HepG2 (cell line): ENCODE measurements around the gene PRKCE. TPM values are rescaled to one million over a fixed set of nuclear protein-coding genes. Genes with fewer than 3 reads are reported as not detected.

Experiments
- ATAC-seq: fragments of 200-7000 bp; cut with Tn5 transposase; 3 replicates; pipeline ENCODE4 v1.9.1; 2020; ENCODE audit warnings: mild to moderate bottlenecking, moderate library complexity
- BruUV-seq: library from RNA; stranded (reverse); fragments of 400-500 nt; replicated peaks from 2 replicates; lab custom pipeline; 2021; lab: Mats Ljungman, UMichigan
- CTCF ChIA-PET: fragments of 300-600 bp; formaldehyde crosslinking; extraction: SDS; loops from one replicate; lab custom pipeline; 2021; ENCODE audit warnings: low total read pairs, inconsistent platforms, low intra/inter-chr PET ratio; lab: Yijun Ruan, JAX
- POLR2A ChIA-PET: fragments of 350-600 bp; sonication (Branson Sonifier 250); formaldehyde crosslinking; loops from one replicate; lab custom pipeline; 2020; ENCODE audit warnings: antibody characterized with exemption, inconsistent platforms; lab: Yijun Ruan, JAX
- DNase-seq: peaks from one replicate; pipeline ENCODE4 v3.0.0-alpha.2; 2015; ENCODE audit warnings: low spot score
- FAIRE-seq: peaks from 3 replicates; lab custom pipeline; 2011; peaks lifted over from hg19 to GRCh38; lab: Jason Lieb, UNC
- H2AFZ ChIP-seq: one replicate; pipeline ENCODE4 v1.6.1; 2011; ENCODE audit warnings: low read length, inconsistent platforms
- H3K27ac ChIP-seq: fragments of 300-600 bp; 3 replicates; pipeline ENCODE4 v1.8.0; 2011; ENCODE audit warnings: mixed run types, mild to moderate bottlenecking, mixed read lengths, low read length, inconsistent platforms; ENCODE audit not compliant: insufficient read depth; ENCODE audit errors: extremely low read length
- H3K27me3 ChIP-seq, 2 experiments: fragments of 200-600 bp in 1 of 2; 2 replicates in 1 of 2; 3 replicates in 1 of 2; pipeline versions ENCODE4 v1.6.0 to v1.8.0; 2011; ENCODE audit warnings: low read length in 2 of 2, mild to moderate bottlenecking in 2 of 2, moderate library complexity in 2 of 2, inconsistent platforms in 1 of 2; ENCODE audit not compliant: insufficient read depth in 2 of 2, control insufficient read depth in 1 of 2
- H3K36me3 ChIP-seq, 2 experiments: fragments of 200-600 bp in 1 of 2; replicated peaks in 1 of 2; 2 replicates in 1 of 2; 3 replicates in 1 of 2; pipeline versions ENCODE4 v1.5.1 to v1.8.0; 2011; ENCODE audit warnings: low read length in 2 of 2, inconsistent platforms in 1 of 2; ENCODE audit not compliant: insufficient read depth in 2 of 2, control insufficient read depth in 1 of 2
- H3K4me1 ChIP-seq: 2 replicates; pipeline ENCODE4 v1.5.1; 2012; ENCODE audit warnings: low read length, inconsistent platforms; ENCODE audit not compliant: insufficient read depth
- H3K4me2 ChIP-seq: 2 replicates; pipeline ENCODE4 v1.6.0; 2011; ENCODE audit warnings: low read depth, low read length, inconsistent platforms
- H3K4me3 ChIP-seq, 3 experiments: fragments of 200-600 bp in 1 of 3; sonication (generic), shearing (Covaris generic) in 1 of 3; replicated peaks in 1 of 3; 2 replicates each; pipeline ENCODE4 v1.5.1; 2011 to 2016; ENCODE audit warnings: low read length in 3 of 3, inconsistent platforms in 2 of 3, low read depth in 2 of 3, mild to moderate bottlenecking in 2 of 3, control low read depth in 1 of 3, mixed read lengths in 1 of 3; ENCODE audit not compliant: insufficient read depth in 1 of 3
- H3K79me2 ChIP-seq: one replicate; pipeline ENCODE4 v1.6.1; 2011; ENCODE audit warnings: low read length, inconsistent platforms; ENCODE audit not compliant: insufficient read depth
- H3K9ac ChIP-seq: 2 replicates; pipeline ENCODE4 v1.6.0; 2011; ENCODE audit warnings: mild to moderate bottlenecking, low read depth, low read length, inconsistent platforms; ENCODE audit not compliant: insufficient read depth
- H3K9me3 ChIP-seq: 2 replicates; pipeline ENCODE4 v1.5.1; 2012; ENCODE audit warnings: mild to moderate bottlenecking, low read length
- H4K20me1 ChIP-seq: 2 replicates; pipeline ENCODE4 v1.6.0; 2011; ENCODE audit warnings: inconsistent platforms, mild to moderate bottlenecking, low read length, moderate library complexity; ENCODE audit not compliant: insufficient read depth
- ATF7 ChIP-seq, 2 experiments: fragments of 450-650 bp in 1 of 2; sonication (generic) in 1 of 2; formaldehyde crosslinking in 1 of 2; IDR thresholded peaks; 2 replicates each; pipeline versions ENCODE4 v1.4.0 to v1.6.1; 2016 to 2020; ENCODE audit warnings: antibody characterized with exemption in 1 of 2, mild to moderate bottlenecking in 1 of 2, missing genetic modification reagents in 1 of 2
- CBX2 ChIP-seq, 2 experiments: fragments of 200-600 bp in 1 of 2; sonication (generic); formaldehyde crosslinking in 1 of 2; IDR thresholded peaks; 2 replicates each; pipeline versions ENCODE4 v1.7.0 to v1.8.1; 2018 to 2022; ENCODE audit warnings: low read depth in 2 of 2, low read length in 1 of 2, mild to moderate bottlenecking in 1 of 2, missing genetic modification reagents in 1 of 2
- HOXA7 ChIP-seq: sonication (generic); formaldehyde crosslinking; IDR thresholded peaks from 2 replicates; pipeline ENCODE4 v1.8.1; 2022; ENCODE audit warnings: mild to moderate bottlenecking, missing genetic modification reagents, moderate library complexity
- HOXD1 ChIP-seq: sonication (generic); formaldehyde crosslinking; IDR thresholded peaks from 2 replicates; pipeline ENCODE4 v1.5.0; 2020; ENCODE audit warnings: missing genetic modification reagents
- KLF15 ChIP-seq: sonication (generic); formaldehyde crosslinking; IDR thresholded peaks from 2 replicates; pipeline ENCODE4 v1.8.1; 2023; ENCODE audit warnings: borderline replicate concordance, mild to moderate bottlenecking, inconsistent platforms, missing genetic modification reagents, mixed read lengths
- NR2C2 ChIP-seq: sonication (generic); formaldehyde crosslinking; IDR thresholded peaks from 2 replicates; pipeline ENCODE4 v1.4.0; 2020; ENCODE audit warnings: missing genetic modification reagents, mild to moderate bottlenecking, moderate library complexity, borderline replicate concordance
- SAP130 ChIP-seq: IDR thresholded peaks from 2 replicates; pipeline ENCODE4 v1.6.1; 2016; ENCODE audit warnings: low read depth
- TBP ChIP-seq: sonication (generic); formaldehyde crosslinking; IDR thresholded peaks from 2 replicates; pipeline ENCODE4 v1.5.0; 2020; ENCODE audit warnings: missing genetic modification reagents
- TP53 ChIP-seq: sonication (generic); formaldehyde crosslinking; conservative IDR thresholded peaks from 2 replicates; pipeline ENCODE4 v1.4.0; 2020; ENCODE audit warnings: missing genetic modification reagents
- ZGPAT ChIP-seq: IDR thresholded peaks from 2 replicates; pipeline ENCODE4 v1.6.1; 2016; ENCODE audit warnings: mild to moderate bottlenecking
- ZMAT3 ChIP-seq: sonication (generic); formaldehyde crosslinking; conservative IDR thresholded peaks from 2 replicates; pipeline ENCODE4 v1.7.0; 2021; ENCODE audit warnings: missing genetic modification reagents
- ZNF557 ChIP-seq: sonication (generic); formaldehyde crosslinking; IDR thresholded peaks from 2 replicates; pipeline ENCODE4 v1.4.0; 2020; ENCODE audit warnings: missing genetic modification reagents
- ZSCAN21 ChIP-seq: sonication (generic); formaldehyde crosslinking; IDR thresholded peaks from 2 replicates; pipeline ENCODE4 v1.8.0; 2022; ENCODE audit warnings: mild to moderate bottlenecking, missing genetic modification reagents, moderate library complexity, borderline replicate concordance
- WGBS: methylation state at CpG from one replicate; pipeline ENCODE4 v1.1.6; 2017; ENCODE audit warnings: low lambda C conversion rate; 5-methylcytosine and 5-hydroxymethylcytosine counted together
- in situ Hi-C: cut with HindIII; loops from 2 replicates; pipeline ENCODE4 v1.10.0; 2017; ENCODE audit warnings: low pct_unique_long_range_greater_than_20kb; ENCODE audit not compliant: extremely low pct_ligation_motif_present
- intact Hi-C: fragments of 100-400 bp; cut with micrococcal nuclease; formaldehyde crosslinking; loops from one replicate; pipeline ENCODE4 v1.10.0; 2022; ENCODE audit not compliant: unreplicated experiment
- polyA plus RNA-seq, 8 experiments: library from polyadenylated mRNA; depleted of rRNA in 3 of 8; stranded (reverse) in 7 of 8; unstranded in 1 of 8; fragments of >200 nt; fragmentation: Illumina TruSeq in 4 of 8; extraction: Trizol in 4 of 8; gene quantifications; 2 replicates each; pipeline versions ENCODE4 v1.2.1 to v1.2.3, GENCODE V29; 2011 to 2016; ENCODE audit warnings: low read depth in 4 of 8, missing spikeins in 1 of 8, mixed read lengths in 1 of 8; ENCODE audit not compliant: insufficient read depth in 1 of 8
- total RNA-seq, 5 experiments: library from RNA; depleted of rRNA; stranded (reverse); fragments of >200 nt; fragmentation: Illumina TruSeq; extraction: Trizol; gene quantifications; 2 replicates each; pipeline ENCODE4 v1.2.3, GENCODE V29; 2016; ENCODE audit warnings: low read depth in 1 of 5
- TF ChIP-seq, protein P1 (sequence below): sonication (generic); formaldehyde crosslinking; IDR thresholded peaks from 2 replicates; pipeline ENCODE4 v1.5.0; 2020; ENCODE audit warnings: missing genetic modification reagents

Gene PRKCE
- total and polyA plus RNA-seq, 2 of the 13 experiments (the other 11 are each of a cell fraction or from before 2014, with no cell fraction given), result 1.0 to 3.9 TPM

GRCh38 chr2:45857275-45857609, 205.8 kb downstream of the PRKCE start:
- ATAC-seq (no peak), FAIRE-seq (no peak), DNase-seq (no peak)
- 0 out of 2 replicates have a peak, but pooled peaks cover 8% of the 10 kb centered on the region for H3K4me1 ChIP-seq
- ChIA-PET CTCF (no interaction called here), POLR2A (no interaction called here)
- no peak overlapping the region for H3K27ac ChIP-seq
- H3K4me2 ChIP-seq, result no peak overlapping the region
- no peaks in the 10 kb centered on the region for H3K9me3 ChIP-seq
- intact Hi-C loops (no loop called here), in situ Hi-C loops (no loop called here)
- H4K20me1 ChIP-seq, result no peaks in the 10 kb centered on the region
- no peak for TF ChIP-seq SAP130
- TF ChIP-seq ATF7 (IDR thresholded peaks at IDR 0.05), result no peak
- no peak for TF ChIP-seq ATF7 (CRISPR knock-in tag; IDR thresholded peaks at IDR 0.05)
- no peak for TF ChIP-seq NR2C2
- TF ChIP-seq KLF15 (CRISPR knock-in tag), result no peak
- TF ChIP-seq TP53 (CRISPR knock-in tag), result no peak
- no peak for TF ChIP-seq ZMAT3 (CRISPR knock-in tag)
- no peak for TF ChIP-seq ZGPAT
- no peak for TF ChIP-seq HOXA7
- no peak for TF ChIP-seq TBP (CRISPR knock-in tag)
- TF ChIP-seq, protein P1, sequence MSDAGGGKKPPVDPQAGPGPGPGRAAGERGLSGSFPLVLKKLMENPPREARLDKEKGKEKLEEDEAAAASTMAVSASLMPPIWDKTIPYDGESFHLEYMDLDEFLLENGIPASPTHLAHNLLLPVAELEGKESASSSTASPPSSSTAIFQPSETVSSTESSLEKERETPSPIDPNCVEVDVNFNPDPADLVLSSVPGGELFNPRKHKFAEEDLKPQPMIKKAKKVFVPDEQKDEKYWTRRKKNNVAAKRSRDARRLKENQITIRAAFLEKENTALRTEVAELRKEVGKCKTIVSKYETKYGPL, result no peak
- no peak for TF ChIP-seq HOXD1 (CRISPR knock-in tag)
- TF ChIP-seq ZSCAN21 (CRISPR knock-in tag), result no peak
- TF ChIP-seq CBX2 (IDR thresholded peaks at IDR 0.05; ENCODE audit: low read depth, low read length), result no peak
- TF ChIP-seq CBX2 (CRISPR knock-in tag; IDR thresholded peaks at IDR 0.05; ENCODE audit: low read depth), result no peak
- no peak for TF ChIP-seq ZNF557 (CRISPR knock-in tag)
- no peaks in the 10 kb centered on the region for H3K36me3 ChIP-seq
- H2AFZ ChIP-seq, result no peak overlapping the region
- no peak overlapping the region for H3K4me3 ChIP-seq
- no TSS peak for BruUV-seq
- 53% methylated on average over 4 of the region's 4 CpGs for WGBS
- no peaks in the 10 kb centered on the region for H3K27me3 ChIP-seq
- no peak overlapping the region for H3K9ac ChIP-seq
- H3K79me2 ChIP-seq, result no peaks in the 10 kb centered on the region
